GM12872 (cell line): ENCODE data around the gene PPP1R37.

Experiments
- CTCF ChIP-seq: IDR thresholded peaks from 3 replicates; pipeline ENCODE4 v1.5.1; 2011; ENCODE audit warnings: low read depth, mild to moderate bottlenecking, low read length, moderate library complexity; ENCODE audit not compliant: insufficient read depth

The PPP1R37 gene

GRCh38 chr19:45139286-45140143, 46.5 kb downstream of the PPP1R37 start:
- TF ChIP-seq CTCF = no peak

- no peak for TF ChIP-seq CTCF
Measured at GRCh38 chr19:45140144-45140503, 47.1 kb downstream of the PPP1R37 start.

- no peak for TF ChIP-seq CTCF
Measured at GRCh38 chr19:45140533-45140932, 47.6 kb downstream of the PPP1R37 start.

- TF ChIP-seq CTCF = no peak
Measured at GRCh38 chr19:45141203-45141900, 48.4 kb downstream of the PPP1R37 start.

- no peak for TF ChIP-seq CTCF
Measured at GRCh38 chr19:45142016-45142725, 49.2 kb downstream of the PPP1R37 start.

- no peak for TF ChIP-seq CTCF
Measured at GRCh38 chr19:45142726-45143110, 49.7 kb downstream of the PPP1R37 start.
